HL-60 (cell line): ENCODE data around the gene EPS15.
"Not testable (repeated sequence)": the region's sequence is repeated elsewhere in the genome, so short reads cannot be mapped to it uniquely, and the experiment has no call there.

Experiments used
- DNase-seq, 2 experiments: peaks; one replicate each; pipeline ENCODE4 v3.0.0-alpha.2; 2010 to 2020; ENCODE audit warnings: low read depth in 1 of 2, low spot score in 1 of 2
- H3K27ac ChIP-seq: fragments of 250-450 bp; sonication (Bioruptor Pico); replicated peaks from 2 replicates; pipeline ENCODE4 v1.5.1; 2020; ENCODE audit warnings: mild to moderate bottlenecking, moderate library complexity
- H3K27me3 ChIP-seq: fragments of 250-450 bp; sonication (Bioruptor Pico); 2 replicates; pipeline ENCODE4 v1.5.1; 2021; ENCODE audit warnings: mild to moderate bottlenecking, moderate library complexity; ENCODE audit not compliant: insufficient read depth, poor library complexity, severe bottlenecking
- H3K4me3 ChIP-seq: replicated peaks from 2 replicates; pipeline ENCODE4 v1.5.1; 2011; ENCODE audit warnings: mild to moderate bottlenecking, control low read depth, low read length; ENCODE audit not compliant: insufficient read depth
- GABPA ChIP-seq: IDR thresholded peaks from 2 replicates; pipeline ENCODE4 v1.6.1; 2012; ENCODE audit warnings: low read depth
- POLR2AphosphoS5 ChIP-seq: IDR thresholded peaks from 2 replicates; pipeline ENCODE4 v1.6.1; 2012; ENCODE audit warnings: low read depth
- SPI1 ChIP-seq: IDR thresholded peaks from 2 replicates; pipeline ENCODE4 v1.6.1; 2012; ENCODE audit warnings: low read depth, mild to moderate bottlenecking, borderline replicate concordance
- TF ChIP-seq, protein P1 (sequence below): IDR thresholded peaks from one replicate; pipeline ENCODE4 v1.5.1; 2011; ENCODE audit warnings: low read length, control low read depth, inconsistent platforms; ENCODE audit not compliant: insufficient read depth
- TF ChIP-seq, protein P2 (sequence below): IDR thresholded peaks from 2 replicates; pipeline ENCODE4 v1.6.1; 2012; ENCODE audit warnings: low read depth; ENCODE audit not compliant: insufficient replicate concordance

EPS15 gene

DNA sequence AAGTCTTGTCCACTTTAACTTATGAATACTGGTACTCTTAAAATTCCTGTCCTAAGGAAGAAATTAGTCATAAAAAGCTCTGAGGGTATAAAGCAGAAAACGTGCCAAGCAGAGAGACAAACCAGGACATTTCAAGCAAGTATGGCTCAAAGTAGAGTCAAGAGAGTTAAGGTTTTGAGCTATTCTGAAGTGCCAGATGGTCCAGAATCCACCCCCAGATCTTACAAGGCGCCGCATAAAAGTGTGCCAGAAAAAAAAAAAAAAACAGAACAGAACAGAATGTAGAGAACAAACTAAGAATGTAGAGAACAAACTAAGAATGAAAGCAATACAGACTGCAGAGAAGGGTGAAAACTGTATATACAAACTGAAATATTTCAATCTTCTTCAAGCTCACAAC, 12.5 kb downstream of the EPS15 start:
- no peak for DNase-seq
- Histone ChIP-seq H3K27ac (no peak overlapping the region), H3K27me3 (no peaks in the 10 kb centered on the region), H3K4me3 (no peak overlapping the region)
- TF ChIP-seq, protein P1, sequence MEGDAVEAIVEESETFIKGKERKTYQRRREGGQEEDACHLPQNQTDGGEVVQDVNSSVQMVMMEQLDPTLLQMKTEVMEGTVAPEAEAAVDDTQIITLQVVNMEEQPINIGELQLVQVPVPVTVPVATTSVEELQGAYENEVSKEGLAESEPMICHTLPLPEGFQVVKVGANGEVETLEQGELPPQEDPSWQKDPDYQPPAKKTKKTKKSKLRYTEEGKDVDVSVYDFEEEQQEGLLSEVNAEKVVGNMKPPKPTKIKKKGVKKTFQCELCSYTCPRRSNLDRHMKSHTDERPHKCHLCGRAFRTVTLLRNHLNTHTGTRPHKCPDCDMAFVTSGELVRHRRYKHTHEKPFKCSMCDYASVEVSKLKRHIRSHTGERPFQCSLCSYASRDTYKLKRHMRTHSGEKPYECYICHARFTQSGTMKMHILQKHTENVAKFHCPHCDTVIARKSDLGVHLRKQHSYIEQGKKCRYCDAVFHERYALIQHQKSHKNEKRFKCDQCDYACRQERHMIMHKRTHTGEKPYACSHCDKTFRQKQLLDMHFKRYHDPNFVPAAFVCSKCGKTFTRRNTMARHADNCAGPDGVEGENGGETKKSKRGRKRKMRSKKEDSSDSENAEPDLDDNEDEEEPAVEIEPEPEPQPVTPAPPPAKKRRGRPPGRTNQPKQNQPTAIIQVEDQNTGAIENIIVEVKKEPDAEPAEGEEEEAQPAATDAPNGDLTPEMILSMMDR = no peak
- TF ChIP-seq, protein P2, sequence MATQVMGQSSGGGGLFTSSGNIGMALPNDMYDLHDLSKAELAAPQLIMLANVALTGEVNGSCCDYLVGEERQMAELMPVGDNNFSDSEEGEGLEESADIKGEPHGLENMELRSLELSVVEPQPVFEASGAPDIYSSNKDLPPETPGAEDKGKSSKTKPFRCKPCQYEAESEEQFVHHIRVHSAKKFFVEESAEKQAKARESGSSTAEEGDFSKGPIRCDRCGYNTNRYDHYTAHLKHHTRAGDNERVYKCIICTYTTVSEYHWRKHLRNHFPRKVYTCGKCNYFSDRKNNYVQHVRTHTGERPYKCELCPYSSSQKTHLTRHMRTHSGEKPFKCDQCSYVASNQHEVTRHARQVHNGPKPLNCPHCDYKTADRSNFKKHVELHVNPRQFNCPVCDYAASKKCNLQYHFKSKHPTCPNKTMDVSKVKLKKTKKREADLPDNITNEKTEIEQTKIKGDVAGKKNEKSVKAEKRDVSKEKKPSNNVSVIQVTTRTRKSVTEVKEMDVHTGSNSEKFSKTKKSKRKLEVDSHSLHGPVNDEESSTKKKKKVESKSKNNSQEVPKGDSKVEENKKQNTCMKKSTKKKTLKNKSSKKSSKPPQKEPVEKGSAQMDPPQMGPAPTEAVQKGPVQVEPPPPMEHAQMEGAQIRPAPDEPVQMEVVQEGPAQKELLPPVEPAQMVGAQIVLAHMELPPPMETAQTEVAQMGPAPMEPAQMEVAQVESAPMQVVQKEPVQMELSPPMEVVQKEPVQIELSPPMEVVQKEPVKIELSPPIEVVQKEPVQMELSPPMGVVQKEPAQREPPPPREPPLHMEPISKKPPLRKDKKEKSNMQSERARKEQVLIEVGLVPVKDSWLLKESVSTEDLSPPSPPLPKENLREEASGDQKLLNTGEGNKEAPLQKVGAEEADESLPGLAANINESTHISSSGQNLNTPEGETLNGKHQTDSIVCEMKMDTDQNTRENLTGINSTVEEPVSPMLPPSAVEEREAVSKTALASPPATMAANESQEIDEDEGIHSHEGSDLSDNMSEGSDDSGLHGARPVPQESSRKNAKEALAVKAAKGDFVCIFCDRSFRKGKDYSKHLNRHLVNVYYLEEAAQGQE = no peak
- no peak for TF ChIP-seq POLR2AphosphoS5
- TF ChIP-seq SPI1 = no peak
- TF ChIP-seq GABPA = no peak

DNA sequence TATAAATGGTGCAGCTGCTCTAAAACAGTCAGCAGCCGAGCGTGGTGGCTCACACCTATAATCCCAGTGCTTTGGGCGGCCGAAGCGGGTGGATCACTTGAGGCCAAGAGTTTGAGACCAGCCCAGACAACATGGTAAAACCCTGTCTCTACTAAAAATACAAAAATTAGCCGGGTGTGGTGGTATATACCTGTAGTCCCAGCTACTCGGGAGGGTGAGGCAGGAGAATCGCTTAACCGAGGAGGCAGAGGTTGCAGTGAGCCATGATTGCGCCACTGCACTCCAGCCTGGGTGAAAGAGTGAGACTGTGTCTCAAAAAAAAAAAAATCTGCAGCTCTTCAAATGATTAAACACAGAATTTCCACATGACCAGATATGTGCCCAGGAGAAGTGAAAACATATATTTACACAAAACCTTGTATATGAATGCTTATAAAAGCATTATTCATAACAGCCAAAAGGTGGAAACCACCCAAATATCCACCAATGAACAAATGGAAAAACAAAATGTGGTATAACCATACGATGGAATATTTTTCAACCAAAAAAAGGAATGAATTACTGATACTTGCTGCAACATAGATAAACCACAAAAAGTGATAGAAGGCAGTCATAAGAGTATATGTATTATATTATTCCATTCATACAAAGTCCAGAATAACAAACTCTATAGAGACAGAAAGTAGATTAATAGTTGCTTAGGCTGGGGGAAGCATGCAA, 14.1 kb downstream of the EPS15 start:
- no peaks in the 10 kb centered on the region for H3K27me3 ChIP-seq
- no peak overlapping the region for H3K27ac ChIP-seq
- no peak for DNase-seq
- TF ChIP-seq, protein P1 = no peak
- TF ChIP-seq POLR2AphosphoS5 (no peak), SPI1 (no peak), GABPA (no peak)
- TF ChIP-seq, protein P2 = no peak
- H3K4me3 ChIP-seq = no peak overlapping the region

DNA sequence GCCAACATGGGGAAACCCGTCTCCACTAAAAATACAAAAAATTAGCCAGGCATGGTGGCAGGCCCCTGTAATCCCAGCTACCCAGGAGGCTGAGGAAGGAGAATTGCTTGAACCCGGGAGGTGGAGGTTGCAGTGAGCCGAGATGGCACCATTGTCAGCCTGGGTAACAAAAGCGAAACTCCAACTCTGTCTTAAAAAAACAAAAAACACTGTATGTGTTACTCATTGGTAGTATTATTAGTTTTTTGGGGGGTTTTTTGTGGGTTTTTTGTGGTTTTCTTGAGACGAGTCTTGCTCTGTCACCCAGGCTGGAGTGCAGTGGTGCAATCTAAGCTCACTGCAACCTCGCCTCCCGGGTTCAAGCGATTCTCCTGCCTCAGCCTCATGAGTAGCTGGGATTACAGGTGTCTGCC, 17.8 kb downstream of the EPS15 start:
- not testable (repeated sequence) for H3K4me3 ChIP-seq, H3K27ac ChIP-seq, DNase-seq, H3K27me3 ChIP-seq

DNA sequence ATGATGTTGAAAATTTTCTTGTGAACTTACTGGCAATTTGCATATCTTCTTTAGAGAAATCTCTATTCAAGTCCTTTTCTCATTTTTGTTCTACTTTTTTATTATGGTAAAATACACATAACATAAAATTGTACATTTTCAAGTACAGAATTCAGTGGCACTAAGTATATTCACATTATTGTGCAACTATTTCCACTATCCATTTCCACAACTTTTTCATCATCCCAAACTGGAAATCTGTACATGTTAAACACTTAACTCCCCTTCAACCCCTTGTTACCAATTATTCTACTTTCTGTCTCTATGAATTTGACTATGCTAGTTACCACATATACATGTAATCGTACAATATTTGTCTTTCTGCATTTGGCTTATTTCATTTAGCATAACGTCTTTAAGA, 19.4 kb downstream of the EPS15 start:
- Histone ChIP-seq H3K4me3 (no peak overlapping the region), H3K27me3 (no peaks in the 10 kb centered on the region), H3K27ac (no peak overlapping the region)
- TF ChIP-seq POLR2AphosphoS5 (no peak), GABPA (no peak), SPI1 (no peak)
- TF ChIP-seq, protein P1 = no peak
- TF ChIP-seq, protein P2 = no peak
- no peak for DNase-seq
